H1 (cell line): ENCODE results near the gene ZNF622. TPM values are rescaled to one million over a fixed set of nuclear protein-coding genes. Genes with fewer than 3 reads are reported as not detected.
A peak's percentile ranks its signal among the peaks of the same experiment; 100 is the strongest.

Experiments
- CTCF ChIA-PET: fragments of 300-600 bp; sonication (Branson Sonifier 250); formaldehyde crosslinking; loops from one replicate; lab custom pipeline; 2021; ENCODE audit not compliant: partially characterized antibody; lab: Charles Lee
- POLR2A ChIA-PET: fragments of 300-600 bp; sonication (Branson Sonifier 250); formaldehyde crosslinking; loops from one replicate; lab custom pipeline; 2021; ENCODE audit warnings: inconsistent platforms; ENCODE audit not compliant: partially characterized antibody; lab: Charles Lee
- DNase-seq, 2 experiments: peaks; one replicate each; pipeline versions ENCODE4 v3.0.0 to v3.0.0-alpha.2; 2010 to 2022; ENCODE audit warnings: low spot score in 2 of 2, low read depth in 1 of 2, mixed read lengths in 1 of 2
- FAIRE-seq: peaks from 2 replicates; lab custom pipeline; 2011; peaks lifted over from hg19 to GRCh38; lab: Jason Lieb, UNC
- H2AFZ ChIP-seq: 2 replicates; pipeline ENCODE4 v1.8.1; 2012; ENCODE audit warnings: low read length, inconsistent platforms
- H2AK5ac ChIP-seq: 2 replicates; pipeline ENCODE4 v1.6.1; 2013; ENCODE audit warnings: low read depth, low read length
- H2BK120ac ChIP-seq: replicated peaks from 2 replicates; pipeline ENCODE3; 2013; ENCODE audit warnings: low read depth, low read length, inconsistent platforms
- H2BK12ac ChIP-seq: 2 replicates; pipeline ENCODE4 v1.6.1; 2013; ENCODE audit warnings: low read depth, low read length
- H2BK15ac ChIP-seq: 2 replicates; pipeline ENCODE4 v1.6.1; 2013; ENCODE audit warnings: low read length
- H2BK20ac ChIP-seq: 2 replicates; pipeline ENCODE4 v1.6.1; 2013; ENCODE audit warnings: low read length
- H2BK5ac ChIP-seq: 2 replicates; pipeline ENCODE4 v1.6.1; 2013; ENCODE audit warnings: low read depth, low read length
- H3K14ac ChIP-seq: 2 replicates; pipeline ENCODE4 v1.6.1; 2013; ENCODE audit warnings: inconsistent platforms; ENCODE audit not compliant: insufficient read length
- H3K18ac ChIP-seq: 2 replicates; pipeline ENCODE4 v1.6.1; 2013; ENCODE audit warnings: low read length; ENCODE audit errors: extremely low read depth
- H3K23ac ChIP-seq: 2 replicates; pipeline ENCODE4 v1.6.1; 2013; ENCODE audit warnings: inconsistent platforms; ENCODE audit not compliant: insufficient read length
- H3K23me2 ChIP-seq: 2 replicates; pipeline ENCODE4 v1.6.1; 2013; ENCODE audit warnings: low read depth, low read length
- H3K27ac ChIP-seq: 2 replicates; pipeline ENCODE4 v1.6.1; 2011; ENCODE audit warnings: low read depth, low read length, inconsistent platforms
- H3K27me3 ChIP-seq, 4 experiments: replicated peaks in 1 of 4; 1 replicate in 1 of 4; 2 replicates in 3 of 4; pipeline versions ENCODE4 v1.6.1 to v1.8.1; 2011 to 2013; ENCODE audit warnings: low read length in 3 of 4, mild to moderate bottlenecking in 3 of 4, inconsistent platforms in 2 of 4, mixed read lengths in 2 of 4, moderate library complexity in 1 of 4; ENCODE audit not compliant: control insufficient read depth in 3 of 4, insufficient read depth in 3 of 4; ENCODE audit errors: extremely low read depth in 1 of 4
- H3K36me3 ChIP-seq, 4 experiments: 2 replicates each; pipeline versions ENCODE4 v1.6.1 to v1.8.1; 2011 to 2013; ENCODE audit warnings: mild to moderate bottlenecking in 4 of 4, low read length in 3 of 4, moderate library complexity in 2 of 4, control low read depth in 1 of 4, inconsistent platforms in 1 of 4; ENCODE audit not compliant: insufficient read depth in 4 of 4, control insufficient read depth in 2 of 4
- H3K4ac ChIP-seq: replicated peaks from 2 replicates; pipeline ENCODE3; 2013; ENCODE audit warnings: low read length, low read depth, mixed read lengths, inconsistent platforms; ENCODE audit not compliant: insufficient read length
- H3K4me1 ChIP-seq, 4 experiments: replicated peaks in 1 of 4; 1 replicate in 1 of 4; 2 replicates in 3 of 4; pipeline versions ENCODE4 v1.6.1 to v1.8.1; 2011 to 2013; ENCODE audit warnings: low read length in 3 of 4, inconsistent platforms in 2 of 4, mixed read lengths in 1 of 4; ENCODE audit not compliant: insufficient read depth in 4 of 4, control insufficient read depth in 3 of 4
- H3K4me2 ChIP-seq, 2 experiments: 2 replicates each; pipeline versions ENCODE4 v1.6.1 to v1.8.1; 2011 to 2013; ENCODE audit warnings: low read depth in 2 of 2, low read length in 2 of 2, control low read depth in 1 of 2, inconsistent platforms in 1 of 2, mild to moderate bottlenecking in 1 of 2; ENCODE audit not compliant: insufficient read depth in 1 of 2
- H3K4me3 ChIP-seq, 4 experiments: fragments of 200-600, 300-600 bp in 1 of 4; sonication (generic), shearing (Covaris generic), sonication (Bioruptor Twin) in 1 of 4; 2 replicates each; pipeline versions ENCODE4 v1.5.1 to v1.8.1; 2011 to 2016; ENCODE audit warnings: low read length in 4 of 4, low read depth in 3 of 4, control low read depth in 2 of 4, inconsistent platforms in 2 of 4, mild to moderate bottlenecking in 2 of 4, mixed read lengths in 1 of 4, moderate library complexity in 1 of 4; ENCODE audit not compliant: insufficient read depth in 2 of 4; ENCODE audit errors: extremely low read depth in 1 of 4
- H3K56ac ChIP-seq: replicated peaks from 2 replicates; pipeline ENCODE3; 2013; ENCODE audit warnings: low read depth, mild to moderate bottlenecking, mixed read lengths, low read length, inconsistent platforms; ENCODE audit not compliant: insufficient read length
- H3K79me1 ChIP-seq: 2 replicates; pipeline ENCODE4 v1.6.1; 2013; ENCODE audit warnings: low read depth, low read length, control low read depth
- H3K79me2 ChIP-seq, 2 experiments: 2 replicates each; pipeline versions ENCODE4 v1.6.1 to v1.8.1; 2012 to 2013; ENCODE audit warnings: low read length in 2 of 2, mild to moderate bottlenecking in 2 of 2, inconsistent platforms in 1 of 2; ENCODE audit not compliant: insufficient read depth in 2 of 2, control insufficient read depth in 1 of 2
- H3K9ac ChIP-seq, 4 experiments: replicated peaks in 1 of 4; 1 replicate in 1 of 4; 2 replicates in 3 of 4; pipeline versions ENCODE4 v1.6.1 to v1.8.1; 2011 to 2013; ENCODE audit warnings: low read depth in 3 of 4, low read length in 3 of 4, control low read depth in 2 of 4, mild to moderate bottlenecking in 2 of 4, moderate library complexity in 2 of 4, inconsistent platforms in 1 of 4; ENCODE audit errors: extremely low read depth in 1 of 4
- H3K9me3 ChIP-seq, 2 experiments: 2 replicates each; pipeline versions ENCODE4 v1.6.1 to v1.8.1; 2012 to 2013; ENCODE audit warnings: mild to moderate bottlenecking in 2 of 2, moderate library complexity in 2 of 2, control low read depth in 1 of 2, inconsistent platforms in 1 of 2, low read depth in 1 of 2, low read length in 1 of 2, mixed read lengths in 1 of 2; ENCODE audit not compliant: insufficient read depth in 2 of 2
- H4K20me1 ChIP-seq, 2 experiments: replicated peaks in 1 of 2; 2 replicates each; pipeline versions ENCODE3 to v1.8.1; 2011 to 2013; ENCODE audit warnings: inconsistent platforms in 2 of 2, low read length in 2 of 2, mild to moderate bottlenecking in 1 of 2; ENCODE audit not compliant: insufficient read depth in 2 of 2, control insufficient read depth in 1 of 2
- H4K5ac ChIP-seq: 2 replicates; pipeline ENCODE4 v1.6.1; 2013; ENCODE audit warnings: low read length, low read depth, mixed read lengths, inconsistent platforms; ENCODE audit not compliant: insufficient read length
- H4K8ac ChIP-seq: 2 replicates; pipeline ENCODE4 v1.8.0; 2013; ENCODE audit warnings: mild to moderate bottlenecking, moderate library complexity, low read length, inconsistent platforms; ENCODE audit not compliant: insufficient read depth; ENCODE audit errors: extremely low read depth
- H4K91ac ChIP-seq: replicated peaks from 2 replicates; pipeline ENCODE3; 2013; ENCODE audit warnings: low read length, mixed read lengths, inconsistent platforms; ENCODE audit not compliant: insufficient read length
- MAFK ChIP-seq: IDR thresholded peaks from 2 replicates; pipeline ENCODE4 v1.6.1; 2012; ENCODE audit warnings: low read depth, mild to moderate bottlenecking, improper control_type of control experiment, low read length
- RAD21 ChIP-seq, 2 experiments: IDR thresholded peaks in 1 of 2; conservative IDR thresholded peaks in 1 of 2; 2 replicates each; pipeline ENCODE4 v1.6.1; 2011; ENCODE audit warnings: low read depth in 2 of 2, low read length in 2 of 2, improper control_type of control experiment in 1 of 2, inconsistent platforms in 1 of 2, mild to moderate bottlenecking in 1 of 2, moderate library complexity in 1 of 2
- WGBS, 2 experiments: shearing (Covaris generic) in 1 of 2; methylation state at CpG; one replicate each; pipeline versions ENCODE4 v1.1.6 to v1.1.7; 2013 to 2015; ENCODE audit warnings: low lambda C conversion rate in 2 of 2, mixed read lengths in 2 of 2, inconsistent platforms in 1 of 2, low coverage in 1 of 2, missing lambda C conversion rate in 1 of 2; ENCODE audit not compliant: insufficient replicate concordance in 2 of 2, insufficient coverage in 1 of 2, insufficient read length in 1 of 2; ENCODE audit errors: extremely low coverage in 1 of 2, missing lambda C conversion rate in 1 of 2; 5-methylcytosine and 5-hydroxymethylcytosine counted together
- polyA plus RNA-seq, 7 experiments: library from polyadenylated mRNA; depleted of rRNA in 3 of 7; stranded (reverse) in 5 of 7; unstranded in 2 of 7; fragments of >200 nt in 5 of 7; fragments of 200-250 nt in 2 of 7; gene quantifications; 1 replicate in 5 of 7; 2 replicates in 1 of 7; 4 replicates in 1 of 7; pipeline versions ENCODE4 v1.2.1 to v1.2.3, GENCODE V29; 2011 to 2013; ENCODE audit warnings: missing spikeins in 2 of 7, mixed read lengths in 2 of 7
- total RNA-seq: library from RNA; stranded (reverse); fragmentation: NEBNext Ultra II Directional; extraction: Animal tissue kit (Norgen Biotek cat#: 25700); gene quantifications from 2 replicates; pipeline ENCODE4 v1.2.1, GENCODE V29; 2021
- TF ChIP-seq, protein P1 (sequence below), 3 experiments: IDR thresholded peaks; 1 replicate in 2 of 3; 2 replicates in 1 of 3; pipeline versions ENCODE4 v1.5.1 to v1.6.1; 2011; ENCODE audit warnings: low read length in 3 of 3, mild to moderate bottlenecking in 3 of 3, inconsistent platforms in 2 of 3, low read depth in 1 of 3, moderate library complexity in 1 of 3; ENCODE audit not compliant: insufficient read depth in 1 of 3; ENCODE audit errors: control extremely low read depth in 1 of 3

Gene ZNF622
- total and polyA plus RNA-seq, 2 of the 8 experiments (the other 6 are each of a cell fraction or from before 2014, with no cell fraction given) = 8.8 to 30.8 TPM

- Histone ChIP-seq H2AFZ (no peak overlapping the region), H3K79me2 (peaks cover 0 to 17% of the 10 kb centered on the region in 2 experiments; a peak in 2 of 4 replicates), H2BK12ac (no peak overlapping the region), H2BK5ac (no peak overlapping the region), H3K56ac (no peak overlapping the region), H2BK120ac (no peak overlapping the region), H3K4ac (no peak overlapping the region), H3K23ac (no peak overlapping the region), H3K27ac (no peak overlapping the region), H4K91ac (no peak overlapping the region), H2BK20ac (no peak overlapping the region), H2BK15ac (no peak overlapping the region), H3K23me2 (no peaks in the 10 kb centered on the region), H3K4me2 (no peak overlapping the region), H2AK5ac (no peak overlapping the region), H3K4me3 (no peak overlapping the region), H3K18ac (no peak overlapping the region), H3K36me3 (peaks cover 0 to 38% (median 21%) of the 10 kb centered on the region in 4 experiments; a peak in 7 of 8 replicates), H3K9me3 (no peaks in the 10 kb centered on the region), H3K79me1 (peaks cover 2% of the 10 kb centered on the region; the same call in 1 of the 2 replicates), H4K5ac (no peak overlapping the region), H4K8ac (no peak overlapping the region), H3K27me3 (no peaks in the 10 kb centered on the region), H3K4me1 (peaks cover 0 to 3% (median 0%) of the 10 kb centered on the region in 4 experiments; a peak in 1 of 7 replicates), H3K14ac (no peak overlapping the region), H3K9ac (no peak overlapping the region), H4K20me1 (peaks cover 2% of the 10 kb centered on the region in 2 experiments)
- POLR2A ChIA-PET = interaction anchor here (0.6 to 0.7 kb wide), 2 partner anchors 9 to 830 kb away, joined by 4 to 6 read pairs; no protein-coding TSS in a partner anchor
- no peak for DNase-seq
- CTCF ChIA-PET = interaction anchor here (0.6 to 11.0 kb wide), 49 partner anchors 9 to 1457 kb away, joined by 3 to 125 read pairs (median 4); partner anchors contain the start of genes MARCHF11 and ZNF622
- TF ChIP-seq MAFK = no peak
- TF ChIP-seq RAD21 (IDR thresholded peaks at IDR 0.05 in 1 of 2, conservative IDR thresholded peaks at IDR 0.05 in 1 of 2; ENCODE audit: low read depth in 2 of 2, low read length in 2 of 2) = peak; percentile 85 to 87
- TF ChIP-seq, protein P1, sequence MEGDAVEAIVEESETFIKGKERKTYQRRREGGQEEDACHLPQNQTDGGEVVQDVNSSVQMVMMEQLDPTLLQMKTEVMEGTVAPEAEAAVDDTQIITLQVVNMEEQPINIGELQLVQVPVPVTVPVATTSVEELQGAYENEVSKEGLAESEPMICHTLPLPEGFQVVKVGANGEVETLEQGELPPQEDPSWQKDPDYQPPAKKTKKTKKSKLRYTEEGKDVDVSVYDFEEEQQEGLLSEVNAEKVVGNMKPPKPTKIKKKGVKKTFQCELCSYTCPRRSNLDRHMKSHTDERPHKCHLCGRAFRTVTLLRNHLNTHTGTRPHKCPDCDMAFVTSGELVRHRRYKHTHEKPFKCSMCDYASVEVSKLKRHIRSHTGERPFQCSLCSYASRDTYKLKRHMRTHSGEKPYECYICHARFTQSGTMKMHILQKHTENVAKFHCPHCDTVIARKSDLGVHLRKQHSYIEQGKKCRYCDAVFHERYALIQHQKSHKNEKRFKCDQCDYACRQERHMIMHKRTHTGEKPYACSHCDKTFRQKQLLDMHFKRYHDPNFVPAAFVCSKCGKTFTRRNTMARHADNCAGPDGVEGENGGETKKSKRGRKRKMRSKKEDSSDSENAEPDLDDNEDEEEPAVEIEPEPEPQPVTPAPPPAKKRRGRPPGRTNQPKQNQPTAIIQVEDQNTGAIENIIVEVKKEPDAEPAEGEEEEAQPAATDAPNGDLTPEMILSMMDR (IDR thresholded peaks at IDR 0.05; ENCODE audit: control extremely low read depth in 1 of 3, insufficient read depth in 1 of 3, low read depth in 1 of 3, low read length in 3 of 3) = peak in 2 of 3 experiments; percentile 56 to 63; a peak in 3 of 4 replicates
- FAIRE-seq = peak; percentile 91
- WGBS, 2 experiments = 80% methylated on average over 4 of the region's 4 CpGs; no CpG with 5 or more reads in 1 of the 2 experiments
Measured at GRCh38 chr5:16456103-16456832, 9.3 kb downstream of the ZNF622 start.
